GM15510 (cell line): ENCODE measurements around the gene SRP54.

Source experiments
- POLR2A ChIP-seq: IDR thresholded peaks from 3 replicates; pipeline ENCODE4 v1.6.1; 2011; ENCODE audit warnings: borderline replicate concordance; ENCODE audit not compliant: insufficient read length; ENCODE audit errors: extremely low read depth

The SRP54 gene

GRCh38 chr14:34982421-34983147 is at the start of gene SRP54:
Gene SRP54, plus strand, starts transcription at chr14:34982992. Its CDS starts 13,718 bp downstream, at chr14:34996710.
- peak; percentile 95 for TF ChIP-seq POLR2A

GRCh38 chr14:34933301-34933700 is 49.5 kb upstream of the SRP54 start:
- TF ChIP-seq POLR2A = no peak

DNA sequence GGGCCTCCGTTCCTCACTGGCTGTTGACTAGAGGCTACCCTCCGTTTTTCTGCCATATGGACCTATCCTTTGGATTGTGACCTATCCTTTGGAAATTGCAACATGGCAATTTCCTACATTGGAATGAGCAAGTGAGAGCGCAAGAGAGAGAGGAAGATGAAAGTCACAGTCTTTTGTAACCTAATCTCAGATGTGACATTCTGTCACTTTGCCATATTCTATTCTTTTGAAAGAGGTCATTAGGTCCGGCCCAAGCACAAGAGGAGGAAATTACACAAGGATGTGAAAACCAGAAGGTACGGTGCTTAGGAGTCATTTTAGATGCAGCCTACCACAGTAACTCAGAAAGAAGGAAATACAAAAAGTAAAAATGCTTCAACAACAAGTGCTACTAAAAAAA is 47.3 kb upstream of the SRP54 start:
- TF ChIP-seq POLR2A = no peak

- no peak for TF ChIP-seq POLR2A
Measured at GRCh38 chr14:34937442-34937841, 45.4 kb upstream of the SRP54 start.

DNA sequence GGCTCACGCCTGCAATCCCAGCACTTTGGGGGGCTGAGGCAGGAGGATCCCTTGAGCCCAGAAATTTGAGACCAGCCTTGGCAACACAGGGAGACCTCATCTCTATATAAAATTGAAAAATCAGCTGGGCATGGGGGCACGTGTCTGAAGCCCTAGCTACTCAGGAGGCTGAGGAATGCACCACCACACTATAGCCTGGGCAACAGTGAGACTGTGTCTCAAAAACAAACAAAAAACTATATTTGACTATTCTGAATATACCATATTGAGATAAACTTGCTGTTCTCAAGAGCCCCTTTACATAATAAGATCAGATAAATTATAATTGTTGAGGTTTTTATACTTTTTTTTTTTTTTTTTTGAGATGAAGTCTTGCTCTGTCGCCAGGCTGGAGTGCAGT is 44.9 kb upstream of the SRP54 start:
- no peak for TF ChIP-seq POLR2A

- no peak for TF ChIP-seq POLR2A
Measured at GRCh38 chr14:34943506-34943905, 39.3 kb upstream of the SRP54 start.

DNA sequence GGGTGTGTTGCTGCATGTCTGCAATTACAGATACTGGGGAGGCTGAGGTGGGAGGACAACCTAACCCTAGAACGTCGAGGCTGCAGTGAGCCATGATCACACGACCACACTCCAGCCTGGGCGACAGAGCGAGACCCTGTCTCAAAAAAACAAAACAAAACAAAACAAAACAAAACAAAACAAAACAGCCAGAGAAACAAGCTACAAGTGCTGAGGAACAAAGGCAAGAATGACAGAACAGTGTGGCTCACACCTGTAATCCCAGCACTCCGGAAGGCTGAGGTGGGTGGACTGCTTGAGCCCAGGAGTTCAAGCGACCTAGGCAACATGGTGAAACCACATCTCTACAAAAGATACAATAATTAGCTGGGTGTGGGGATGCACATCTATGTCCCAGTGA is 38.0 kb upstream of the SRP54 start:
- TF ChIP-seq POLR2A = no peak

DNA sequence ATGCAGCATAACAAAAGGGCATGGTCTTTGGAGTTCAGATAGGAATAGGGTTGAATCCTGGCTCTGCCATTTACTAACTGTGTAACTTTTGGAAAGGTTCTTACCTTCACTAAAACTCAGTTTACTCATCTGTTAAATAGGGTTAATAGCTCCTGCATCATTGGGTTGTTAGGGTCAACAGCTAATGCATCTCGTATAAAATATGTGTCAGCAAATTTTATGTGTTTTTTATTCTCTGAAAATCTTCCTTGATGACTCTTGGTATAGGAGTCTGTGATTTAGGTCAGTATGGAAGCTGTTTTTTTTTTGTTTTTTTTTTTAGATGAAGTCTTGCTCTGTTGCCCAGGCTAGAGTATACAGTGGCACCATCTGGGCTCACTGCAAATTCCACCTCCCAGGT is 36.1 kb upstream of the SRP54 start:
- no peak for TF ChIP-seq POLR2A

- no peak for TF ChIP-seq POLR2A
Measured at GRCh38 chr14:34951286-34951685, 31.5 kb upstream of the SRP54 start.

DNA sequence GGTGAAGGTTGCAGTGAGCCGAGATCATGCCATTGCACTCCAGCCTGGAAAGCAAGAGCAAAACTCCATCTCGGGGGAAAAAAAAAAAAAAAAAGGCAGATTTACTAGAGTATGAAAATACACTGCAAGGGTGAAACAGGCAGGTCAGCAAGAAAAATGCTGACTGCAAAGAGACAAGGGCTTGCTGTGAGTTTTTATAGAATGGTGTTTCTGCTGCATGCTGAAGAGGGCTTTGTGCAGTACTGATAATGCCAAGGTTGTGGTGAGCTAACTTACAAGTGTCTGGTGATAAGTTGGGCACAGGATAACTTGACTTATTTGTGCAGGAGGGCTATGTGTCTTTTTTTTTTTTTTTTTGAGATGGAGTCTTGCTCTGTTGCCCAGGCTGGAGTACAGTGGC is 25.9 kb upstream of the SRP54 start:
- no peak for TF ChIP-seq POLR2A

DNA sequence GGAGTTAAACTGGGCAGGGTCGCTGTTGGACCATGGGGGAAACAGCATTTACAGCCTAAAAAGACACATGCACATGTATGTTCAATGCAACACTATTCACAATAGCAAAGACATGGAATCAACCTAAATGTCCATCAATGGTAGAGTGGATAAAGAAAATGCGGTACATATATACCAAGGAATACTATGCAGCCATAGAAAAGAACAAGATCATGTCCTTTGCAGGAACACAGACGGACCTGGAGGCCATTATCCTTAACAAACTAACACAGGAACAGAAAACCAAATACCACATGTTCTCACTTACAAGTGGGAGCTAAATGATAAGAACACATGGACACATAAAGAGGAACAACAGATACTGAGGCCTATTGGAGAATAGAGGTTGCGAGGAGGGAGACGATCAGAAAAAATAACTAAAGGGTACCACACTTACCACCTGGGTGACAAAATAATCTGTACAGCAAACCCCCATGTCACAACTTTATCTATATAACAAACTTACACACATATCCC is 25.0 kb upstream of the SRP54 start:
- no peak for TF ChIP-seq POLR2A

GRCh38 chr14:34964977-34965764 is 17.6 kb upstream of the SRP54 start:
- no peak for TF ChIP-seq POLR2A

DNA sequence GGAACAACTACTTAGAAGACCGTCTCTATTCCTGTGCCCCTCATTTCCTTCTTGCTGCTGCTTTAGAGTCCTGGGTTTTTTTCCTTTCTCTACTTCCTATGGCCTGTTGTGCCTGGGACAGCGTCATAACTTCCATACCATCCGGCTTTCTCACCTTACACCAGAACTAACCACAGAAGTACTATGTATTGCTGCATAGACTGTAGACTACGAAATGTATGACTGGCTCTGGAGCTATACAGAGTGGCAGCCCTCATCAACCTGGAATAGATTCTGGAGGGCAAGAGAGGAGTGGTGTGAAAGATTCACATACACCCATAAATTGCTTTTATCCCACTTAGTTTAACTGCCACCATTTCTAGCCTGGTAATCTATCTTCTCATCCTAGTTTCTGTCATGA is 16.9 kb upstream of the SRP54 start:
- TF ChIP-seq POLR2A = no peak

- no peak for TF ChIP-seq POLR2A
Measured at GRCh38 chr14:34966413-34966812, 16.4 kb upstream of the SRP54 start.

DNA sequence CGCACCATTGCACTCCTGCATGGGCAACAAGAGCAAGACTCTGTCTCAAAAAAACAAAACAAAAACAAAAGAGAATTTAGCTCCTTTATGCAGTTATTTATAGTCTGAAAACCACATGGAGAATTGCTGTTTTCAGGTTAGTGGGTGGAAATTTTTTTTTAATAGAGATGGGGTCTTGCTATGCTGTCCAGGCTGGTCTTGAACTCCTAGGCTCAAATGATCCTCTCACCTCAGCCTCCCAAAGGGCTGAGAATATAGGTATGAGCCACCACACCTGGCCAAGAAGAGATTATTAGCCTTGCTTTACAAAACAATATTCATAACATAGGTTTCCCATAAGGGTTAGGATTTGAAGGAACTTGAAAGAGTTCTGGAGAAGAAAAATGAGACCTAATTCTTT is 12.1 kb upstream of the SRP54 start:
- no peak for TF ChIP-seq POLR2A

GRCh38 chr14:34971381-34971780 is 11.4 kb upstream of the SRP54 start:
- no peak for TF ChIP-seq POLR2A
